Naive thymus-derived CD4-positive, alpha-beta T cell (primary cell): Measurements from ENCODE around the gene TUBA3E. TPM values are rescaled to one million over a fixed set of nuclear protein-coding genes. Genes with fewer than 3 reads are reported as not detected.
"Not testable (repeated sequence)": the region's sequence is repeated elsewhere in the genome, so short reads cannot be mapped to it uniquely, and the experiment has no call there.

Experiments used
- ATAC-seq: fragments of 150-1000 bp; cut with Tn5 transposase; 2 replicates; pipeline ENCODE4 v1.10.0; 2021; ENCODE audit warnings: mild to moderate bottlenecking, moderate library complexity
- CTCF ChIA-PET: fragments of 350-600 bp; sonication (Branson Sonifier 250); formaldehyde crosslinking; loops from one replicate; lab custom pipeline; 2021; ENCODE audit warnings: antibody characterized with exemption; lab: Charles Lee
- POLR2A ChIA-PET: fragments of 350-600 bp; sonication (Branson Sonifier 250); formaldehyde crosslinking; loops from one replicate; lab custom pipeline; 2021; ENCODE audit warnings: antibody characterized with exemption, inconsistent platforms; lab: Charles Lee
- DNase-seq, 9 donors: peaks; one replicate each; pipeline versions ENCODE4 v3.0.0 to v3.0.0-alpha.2; 2020 to 2022; ENCODE audit warnings: mixed read lengths in 1 of 9
- H3K27ac ChIP-seq: one replicate; pipeline ENCODE4 v1.7.0; 2013; ENCODE audit warnings: mild to moderate bottlenecking, low read depth, low read length, moderate library complexity
- H3K27me3 ChIP-seq, 2 donors: one replicate each; pipeline ENCODE4 v1.7.0; 2013; ENCODE audit warnings: low read length in 2 of 2, mild to moderate bottlenecking in 2 of 2, moderate library complexity in 2 of 2; ENCODE audit not compliant: control insufficient read depth in 2 of 2, insufficient read depth in 2 of 2
- H3K36me3 ChIP-seq, 3 experiments: 1 replicate in 2 of 3; 2 replicates in 1 of 3; pipeline ENCODE4 v1.7.0; 2013; ENCODE audit warnings: low read length in 3 of 3, mild to moderate bottlenecking in 3 of 3, moderate library complexity in 1 of 3; ENCODE audit not compliant: insufficient read depth in 3 of 3, control insufficient read depth in 2 of 3
- H3K4me1 ChIP-seq, 2 donors: one replicate each; pipeline ENCODE4 v1.7.0; 2013; ENCODE audit warnings: low read length in 2 of 2, mild to moderate bottlenecking in 2 of 2, moderate library complexity in 1 of 2; ENCODE audit not compliant: control insufficient read depth in 2 of 2, insufficient read depth in 2 of 2
- H3K4me3 ChIP-seq: 2 replicates; pipeline ENCODE4 v1.7.0; 2013; ENCODE audit warnings: mild to moderate bottlenecking, low read length
- H3K9me3 ChIP-seq, 3 experiments: 1 replicate in 2 of 3; 2 replicates in 1 of 3; pipeline ENCODE4 v1.7.0; 2013; ENCODE audit warnings: low read length in 3 of 3; ENCODE audit not compliant: control insufficient read depth in 2 of 3
- H3K27ac Mint-ChIP-seq, 9 donors: one replicate each; pipeline ENCODE4 v1.8.0; 2020 to 2022; ENCODE audit warnings: mixed read lengths in 9 of 9, mild to moderate bottlenecking in 8 of 9, moderate library complexity in 5 of 9, inconsistent platforms in 2 of 9
- H3K27me3 Mint-ChIP-seq, 5 donors: one replicate each; pipeline ENCODE4 v1.8.0; 2021 to 2022; ENCODE audit warnings: mixed read lengths in 5 of 5, mild to moderate bottlenecking in 1 of 5
- H3K36me3 Mint-ChIP-seq, 5 donors: one replicate each; pipeline ENCODE4 v1.8.0; 2020 to 2022; ENCODE audit warnings: mixed read lengths in 5 of 5, mild to moderate bottlenecking in 3 of 5, inconsistent platforms in 1 of 5
- H3K4me1 Mint-ChIP-seq, 7 donors: one replicate each; pipeline ENCODE4 v1.8.0; 2020 to 2022; ENCODE audit warnings: mixed read lengths in 7 of 7, mild to moderate bottlenecking in 3 of 7, inconsistent platforms in 1 of 7
- H3K4me3 Mint-ChIP-seq, 10 donors: one replicate each; pipeline ENCODE4 v1.8.0; 2020 to 2022; ENCODE audit warnings: mild to moderate bottlenecking in 10 of 10, mixed read lengths in 10 of 10, moderate library complexity in 6 of 10, inconsistent platforms in 2 of 10
- H3K9me3 Mint-ChIP-seq, 11 donors: one replicate each; pipeline ENCODE4 v1.8.0; 2020 to 2022; ENCODE audit warnings: mixed read lengths in 11 of 11, mild to moderate bottlenecking in 4 of 11, inconsistent platforms in 1 of 11, moderate library complexity in 1 of 11
- intact Hi-C, 2 donors: fragments of 100-400 bp; cut with micrococcal nuclease; formaldehyde crosslinking; loops; one replicate each; pipeline ENCODE4 v1.15.1; 2023
- polyA plus RNA-seq, 2 donors: library from polyadenylated mRNA; unstranded; fragments of 300-500 nt; fragmentation: Illumina TruSeq; gene quantifications; one replicate each; pipeline ENCODE4 v1.2.3, GENCODE V29; 2021
- total RNA-seq, 6 experiments: library from RNA in 5 of 6; stranded (reverse) in 5 of 6; gene quantifications; 1 replicate in 5 of 6; 2 replicates in 1 of 6; pipeline ENCODE4 v1.2.3 and lab custom pipeline; 2021 to 2026

Gene TUBA3E
- total and polyA plus RNA-seq, 7 experiments from 2014 or later: not detected

DNA sequence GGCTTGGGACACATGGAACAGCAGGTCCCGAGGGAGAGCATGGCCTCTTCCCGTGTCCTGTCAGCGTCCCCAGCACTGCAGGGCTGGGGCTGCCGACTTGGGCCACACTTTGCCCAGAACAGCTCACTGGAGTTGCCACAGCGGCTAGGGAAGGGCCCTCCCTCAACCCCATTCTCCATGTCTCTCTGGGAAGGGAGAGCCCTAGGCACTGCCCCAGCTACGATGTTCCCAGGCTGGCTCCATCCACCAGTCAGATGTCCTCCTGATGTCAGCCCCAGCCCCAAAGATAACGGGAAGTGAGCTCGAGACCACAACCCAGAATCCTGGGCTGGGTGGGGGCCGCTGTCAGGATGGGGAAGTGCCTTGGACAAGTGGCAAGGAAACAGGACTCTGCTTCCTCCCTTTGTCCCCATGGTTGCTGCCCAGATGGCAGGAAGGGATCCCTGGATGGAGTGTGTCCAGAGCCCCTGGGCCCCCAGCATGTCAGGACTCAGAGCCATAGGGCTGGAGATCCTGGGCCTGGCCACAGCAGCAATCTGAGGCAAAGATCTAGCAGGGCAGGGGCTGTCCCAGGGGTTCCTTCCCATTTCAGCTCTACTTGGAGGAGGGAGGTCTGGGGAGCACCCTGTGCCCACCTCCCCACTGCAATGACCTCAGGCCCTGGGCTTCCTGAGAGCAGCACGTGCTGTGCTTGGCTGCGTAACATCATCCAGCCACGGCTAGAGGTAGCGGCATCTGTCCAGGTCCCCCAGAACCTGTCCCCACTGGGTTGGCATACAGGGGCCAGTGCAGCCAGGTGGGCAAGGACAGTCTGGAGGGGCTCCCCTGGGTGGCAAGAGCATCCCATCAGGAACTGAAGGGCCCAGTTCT lies 55.6 kb downstream of the TUBA3E start:
- H3K36me3 Mint-ChIP-seq, ATAC-seq, H3K27ac Mint-ChIP-seq, H3K4me1 ChIP-seq, CTCF ChIA-PET, H3K27ac ChIP-seq, intact Hi-C loops, H3K27me3 ChIP-seq, POLR2A ChIA-PET, H3K36me3 ChIP-seq, H3K9me3 Mint-ChIP-seq, H3K4me3 ChIP-seq, H3K9me3 ChIP-seq: not testable (repeated sequence)
- DNase-seq: peak in 1 of 9 donors; percentile 14
- H3K27me3 Mint-ChIP-seq: peaks cover 5 to 18% (median 15%) of the 10 kb centered on the region in 5 donors
- H3K4me3 Mint-ChIP-seq: peak overlapping the region; percentile 23 to 86 (median 70)
- peaks cover 0 to 13% (median 3%) of the 10 kb centered on the region in 7 donors for H3K4me1 Mint-ChIP-seq

Other genes starting within 250 kb of the TUBA3E start
- gene RAB6C, start 218.8 kb downstream of the TUBA3E start, total RNA-seq: not detected
- gene RAB6C, start 218.8 kb downstream of the TUBA3E start, polyA plus RNA-seq: under 1 TPM in 1 of 2 donors, not detected in 1; 0.09 TPM
- not detected for gene POTEF, start 69.2 kb downstream of the TUBA3E start, total RNA-seq
- under 1 TPM in 1 of 2 donors, not detected in 1; 0.06 TPM for gene POTEF, start 69.2 kb downstream of the TUBA3E start, polyA plus RNA-seq
- 1 to 10 TPM in 1 of 5 experiments, under 1 TPM in 2, not detected in 2; 0.16 to 1.6 (median 0.73) TPM for gene CCDC74B, start 53.3 kb downstream of the TUBA3E start, total RNA-seq
- gene CCDC74B, start 53.3 kb downstream of the TUBA3E start, polyA plus RNA-seq: not detected
- 10 to 100 TPM; 52.5 to 82.9 (median 59.8) TPM for gene SMPD4, start 16.8 kb downstream of the TUBA3E start, total RNA-seq
- 10 to 100 TPM; 37.0 to 53.5 TPM for gene SMPD4, start 16.8 kb downstream of the TUBA3E start, polyA plus RNA-seq
- gene MZT2B, start 16.2 kb downstream of the TUBA3E start, total RNA-seq: 100 to 1,000 TPM; 180 to 323 (median 227) TPM
- 100 to 1,000 TPM; 206 to 233 TPM for gene MZT2B, start 16.2 kb downstream of the TUBA3E start, polyA plus RNA-seq
- gene IMP4, start 144.5 kb upstream of the TUBA3E start, total RNA-seq: 10 to 100 TPM; 69.9 to 88.5 (median 79.3) TPM
- gene IMP4, start 144.5 kb upstream of the TUBA3E start, polyA plus RNA-seq: 10 to 100 TPM; 76.3 to 82.7 TPM
- 100 to 1,000 TPM in 1 of 5 experiments, 10 to 100 TPM in 4; 43.3 to 112 (median 44.2) TPM for gene PTPN18, start 157.6 kb upstream of the TUBA3E start, total RNA-seq
- 10 to 100 TPM; 39.4 to 53.2 TPM for gene PTPN18, start 157.6 kb upstream of the TUBA3E start, polyA plus RNA-seq